Cardiac muscle cell (in vitro differentiated cells and primary cell): ENCODE results near the gene MYCBP2. TPM values are rescaled to one million over a fixed set of nuclear protein-coding genes. Genes with fewer than 3 reads are reported as not detected.
"Not testable (repeated sequence)": the region's sequence is repeated elsewhere in the genome, so short reads cannot be mapped to it uniquely, and the experiment has no call there.

ENCODE experiments used
- DNase-seq, 2 donors: peaks; one replicate each; pipeline versions ENCODE4 v3.0.0 to v3.0.0-alpha.2; 2010 to 2017; ENCODE audit warnings: low read depth in 1 of 2, low spot score in 1 of 2
- H3K27ac ChIP-seq: fragments of 200-600 bp; sonication (generic); 2 replicates; pipeline ENCODE4 v1.5.1; 2016
- H3K27me3 ChIP-seq: fragments of 200-600 bp; sonication (generic); 2 replicates; pipeline ENCODE4 v1.6.0; 2016; ENCODE audit warnings: control low read depth
- H3K36me3 ChIP-seq: fragments of 200-600 bp; sonication (generic); 2 replicates; pipeline ENCODE4 v1.5.1; 2016; ENCODE audit warnings: control low read depth
- H3K4me1 ChIP-seq: fragments of 200-600 bp; sonication (generic); 2 replicates; pipeline ENCODE4 v1.8.1; 2017; ENCODE audit warnings: low read depth, mild to moderate bottlenecking, mixed run types
- H3K4me3 ChIP-seq: fragments of 200-600 bp; sonication (generic); 2 replicates; pipeline ENCODE4 v1.5.1; 2016; ENCODE audit warnings: mild to moderate bottlenecking
- H3K9me3 ChIP-seq: fragments of 200-600 bp; sonication (generic); 2 replicates; pipeline ENCODE4 v1.5.1; 2017; ENCODE audit warnings: low read depth, mild to moderate bottlenecking, control low read depth
- polyA plus RNA-seq: library from polyadenylated mRNA; unstranded; fragments of >200 nt; fragmentation: Nextera tagmentation; extraction: Ambion mirVana; gene quantifications from 2 replicates; pipeline ENCODE4 v1.2.1, GENCODE V29; 2016
- total RNA-seq: library from RNA; depleted of rRNA; stranded (reverse); fragments of >200 nt; gene quantifications from 2 replicates; pipeline ENCODE4 v1.2.3, GENCODE V29; 2016
- TF ChIP-seq, protein P1 (sequence below): IDR thresholded peaks from 2 replicates; pipeline ENCODE4 v1.5.1; 2012; ENCODE audit warnings: low read depth, mild to moderate bottlenecking, low read length

The MYCBP2 gene
- total and polyA plus RNA-seq, 2 experiments from 2014 or later: 19.8 to 51.1 TPM

DNA sequence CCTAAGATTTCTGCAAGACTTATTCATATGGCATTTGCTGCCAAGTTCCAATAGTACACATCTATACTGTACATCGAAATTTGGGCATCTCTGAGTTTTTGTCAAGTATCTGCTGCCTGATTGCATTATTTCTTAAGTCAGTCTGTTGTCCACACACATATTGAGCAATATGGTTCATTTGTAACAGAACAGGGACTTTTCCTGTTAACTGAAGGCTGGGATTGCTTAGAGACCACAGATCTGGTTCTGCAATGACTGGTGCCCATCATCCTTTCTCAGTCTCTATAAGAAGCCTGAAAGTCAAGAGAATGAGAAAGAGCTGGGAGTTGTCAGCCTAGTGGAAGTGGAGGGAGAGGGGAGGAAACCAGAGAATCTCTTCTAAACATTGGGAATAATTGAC, 22.5 kb upstream of the MYCBP2 start:
- TF ChIP-seq, protein P1, sequence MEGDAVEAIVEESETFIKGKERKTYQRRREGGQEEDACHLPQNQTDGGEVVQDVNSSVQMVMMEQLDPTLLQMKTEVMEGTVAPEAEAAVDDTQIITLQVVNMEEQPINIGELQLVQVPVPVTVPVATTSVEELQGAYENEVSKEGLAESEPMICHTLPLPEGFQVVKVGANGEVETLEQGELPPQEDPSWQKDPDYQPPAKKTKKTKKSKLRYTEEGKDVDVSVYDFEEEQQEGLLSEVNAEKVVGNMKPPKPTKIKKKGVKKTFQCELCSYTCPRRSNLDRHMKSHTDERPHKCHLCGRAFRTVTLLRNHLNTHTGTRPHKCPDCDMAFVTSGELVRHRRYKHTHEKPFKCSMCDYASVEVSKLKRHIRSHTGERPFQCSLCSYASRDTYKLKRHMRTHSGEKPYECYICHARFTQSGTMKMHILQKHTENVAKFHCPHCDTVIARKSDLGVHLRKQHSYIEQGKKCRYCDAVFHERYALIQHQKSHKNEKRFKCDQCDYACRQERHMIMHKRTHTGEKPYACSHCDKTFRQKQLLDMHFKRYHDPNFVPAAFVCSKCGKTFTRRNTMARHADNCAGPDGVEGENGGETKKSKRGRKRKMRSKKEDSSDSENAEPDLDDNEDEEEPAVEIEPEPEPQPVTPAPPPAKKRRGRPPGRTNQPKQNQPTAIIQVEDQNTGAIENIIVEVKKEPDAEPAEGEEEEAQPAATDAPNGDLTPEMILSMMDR: no peak
- Histone ChIP-seq H3K4me3 (no peak overlapping the region), H3K36me3 (no peaks in the 10 kb centered on the region), H3K27ac (no peak overlapping the region), H3K9me3 (no peaks in the 10 kb centered on the region), H3K4me1 (no peaks in the 10 kb centered on the region), H3K27me3 (no peaks in the 10 kb centered on the region)
- no peak for DNase-seq

DNA sequence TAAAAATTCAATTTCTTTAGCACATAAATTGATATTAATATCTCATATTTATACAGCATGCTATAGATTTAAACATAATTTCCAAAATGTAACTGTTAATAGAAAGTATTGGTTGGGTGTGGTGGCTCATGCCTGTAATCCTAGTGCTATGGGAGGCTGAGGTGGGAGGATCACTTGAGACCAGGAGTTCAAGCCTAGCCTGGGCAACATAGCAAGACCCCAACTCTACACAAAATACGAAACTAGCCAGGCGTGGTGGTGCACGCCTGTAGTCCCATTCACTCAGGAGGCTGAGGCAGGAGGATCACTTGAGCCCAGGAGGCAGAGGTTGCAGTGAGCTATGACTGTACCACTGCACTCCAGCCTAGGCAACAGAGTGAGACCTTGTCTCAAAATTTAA, 20.5 kb upstream of the MYCBP2 start:
- not testable (repeated sequence) for H3K4me3 ChIP-seq, H3K27ac ChIP-seq, H3K4me1 ChIP-seq, H3K9me3 ChIP-seq, H3K36me3 ChIP-seq, H3K27me3 ChIP-seq, DNase-seq

DNA sequence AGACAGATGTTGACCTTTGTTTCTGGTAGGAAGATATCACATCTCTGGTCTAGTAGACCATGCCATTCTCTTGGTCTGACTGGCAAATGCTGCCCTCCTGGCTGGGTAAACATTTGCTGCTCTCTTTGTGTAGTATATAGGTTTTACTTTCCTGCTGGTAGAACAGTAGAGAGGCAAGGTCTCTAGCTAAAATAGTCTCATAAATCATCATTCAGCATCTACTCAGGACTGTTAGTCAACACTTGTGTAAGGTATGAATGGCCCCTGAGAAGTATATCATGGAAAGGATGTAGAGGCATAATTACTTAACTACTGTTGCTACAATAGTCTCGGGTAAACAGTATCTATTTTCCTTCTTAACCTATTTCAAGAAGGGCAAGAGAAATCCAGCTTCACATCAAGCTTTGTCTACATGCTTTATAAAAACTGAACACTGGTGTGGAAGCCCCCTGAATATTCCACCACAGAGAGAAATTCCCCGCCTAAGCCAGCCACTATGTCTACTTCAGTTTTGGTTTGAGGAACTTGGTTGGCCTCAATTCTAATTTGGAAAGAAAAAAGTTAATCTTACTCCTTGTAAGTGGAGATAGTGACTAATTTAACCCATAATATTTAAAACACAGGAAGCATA, 18.4 kb upstream of the MYCBP2 start:
- H3K9me3 ChIP-seq: no peaks in the 10 kb centered on the region
- TF ChIP-seq, protein P1: no peak
- H3K36me3 ChIP-seq: no peaks in the 10 kb centered on the region
- no peak overlapping the region for H3K27ac ChIP-seq
- no peak overlapping the region for H3K4me3 ChIP-seq
- no peaks in the 10 kb centered on the region for H3K27me3 ChIP-seq
- H3K4me1 ChIP-seq: no peaks in the 10 kb centered on the region
- no peak for DNase-seq

DNA sequence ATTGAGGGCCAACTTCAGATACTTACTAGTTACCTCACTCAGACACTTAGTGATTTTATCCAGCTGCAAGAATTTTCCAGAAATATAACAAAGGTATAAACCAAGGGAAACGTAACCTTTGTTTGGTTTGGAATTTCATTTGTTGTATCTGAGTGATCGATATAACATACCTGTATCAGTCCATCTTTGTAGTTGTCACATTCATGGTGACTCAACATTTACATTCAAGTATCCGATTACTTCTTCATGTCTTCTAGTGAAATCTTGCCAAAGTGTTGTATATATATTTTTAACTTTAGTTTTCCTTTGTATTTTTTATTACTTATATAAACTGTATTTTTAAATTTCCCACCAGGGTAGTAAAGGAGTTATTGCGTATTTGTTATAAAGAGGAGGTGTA, 16.9 kb upstream of the MYCBP2 start:
- no peak overlapping the region for H3K27ac ChIP-seq
- no peaks in the 10 kb centered on the region for H3K4me1 ChIP-seq
- H3K4me3 ChIP-seq: no peak overlapping the region
- H3K36me3 ChIP-seq: no peaks in the 10 kb centered on the region
- no peaks in the 10 kb centered on the region for H3K27me3 ChIP-seq
- H3K9me3 ChIP-seq: no peaks in the 10 kb centered on the region
- no peak for DNase-seq
- TF ChIP-seq, protein P1: no peak

DNA sequence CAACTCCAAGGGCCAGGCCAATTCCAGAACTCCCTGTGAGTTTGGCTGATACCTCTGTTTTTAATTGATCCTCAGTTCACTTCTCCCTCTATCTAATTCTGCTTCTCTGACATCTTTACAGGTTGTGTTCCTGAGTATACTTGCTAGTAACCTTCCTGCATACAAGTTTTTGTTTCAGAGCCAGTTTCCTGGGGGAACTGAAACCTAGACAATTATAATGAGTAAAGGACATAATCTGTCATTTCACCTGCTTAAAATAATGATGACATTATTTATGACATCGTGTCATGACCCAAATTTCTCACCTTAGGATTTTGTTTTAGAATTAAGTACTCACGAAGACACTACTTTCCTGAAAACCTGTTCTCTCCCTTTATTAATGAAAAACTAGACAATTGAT, 12.5 kb upstream of the MYCBP2 start:
- no peak overlapping the region for H3K4me3 ChIP-seq
- H3K4me1 ChIP-seq: no peaks in the 10 kb centered on the region
- peaks cover 10% of the 10 kb centered on the region for H3K27me3 ChIP-seq
- H3K27ac ChIP-seq: no peak overlapping the region
- TF ChIP-seq, protein P1: no peak
- no peaks in the 10 kb centered on the region for H3K36me3 ChIP-seq
- DNase-seq: no peak
- H3K9me3 ChIP-seq: no peaks in the 10 kb centered on the region

DNA sequence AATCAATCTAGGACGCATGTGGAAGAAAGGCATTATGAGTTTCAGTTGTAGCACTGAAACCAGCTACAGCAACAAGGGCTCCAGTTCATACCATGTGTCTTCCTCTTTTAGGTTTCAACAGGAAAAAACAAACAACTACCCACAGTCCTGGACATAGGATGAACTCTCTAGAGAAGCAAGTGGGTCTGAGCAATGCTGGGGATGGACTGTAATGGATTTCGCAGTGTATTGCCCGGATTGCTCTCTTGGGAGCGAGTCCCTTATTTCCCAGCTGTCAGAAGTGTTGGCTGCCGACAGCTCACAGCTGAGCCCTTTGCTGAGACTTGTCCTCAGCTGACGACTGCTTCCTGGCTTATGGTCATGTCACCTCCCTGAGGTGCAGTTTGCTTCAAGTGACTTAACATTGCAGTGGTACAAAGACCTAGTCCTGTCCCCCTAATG, 12.1 kb upstream of the MYCBP2 start:
- Histone ChIP-seq H3K27ac (no peak overlapping the region), H3K27me3 (peaks cover 15% of the 10 kb centered on the region), H3K9me3 (no peaks in the 10 kb centered on the region), H3K4me1 (no peaks in the 10 kb centered on the region), H3K4me3 (no peak overlapping the region), H3K36me3 (no peaks in the 10 kb centered on the region)
- TF ChIP-seq, protein P1: no peak
- no peak for DNase-seq
